Heart left ventricle (tissue), 13 donors: ENCODE results near the gene TCF7L2.

Source experiments
- POLR2A ChIP-seq, 2 donors: fragments of 450-650 bp; IDR thresholded peaks; one replicate each; pipeline ENCODE4 v1.6.1; 2017; ENCODE audit warnings: antibody characterized with exemption in 2 of 2, mild to moderate bottlenecking in 2 of 2, moderate library complexity in 2 of 2
- TF ChIP-seq, protein P1 (sequence below), 12 donors: fragments of 200-600 bp; sonication (generic) in 4 of 12; IDR thresholded peaks; one replicate each; pipeline versions ENCODE4 v1.5.0 to v1.8.0; 2018 to 2022; ENCODE audit warnings: antibody characterized with exemption in 12 of 12, mild to moderate bottlenecking in 5 of 12
- donor health status: ischemic (EF 13 %, LVEDD 7.1; RV severe dilation, severe dysfunction).
- donor health status: DM: no; HTN: yes; CAD: no.
- donor health status: DM: no; HTN: no; CAD: no.
- donor health status: ischemic (EF 25% LVEDD 6.9; RV normal size, moderate dysfunction).
- donor health status: ischemic (EF 25% LVEDD 5.7; RV mildly dilated, moderate dysfunction).
- donor health status: ischemic (EF 35%, LVEDD 5.7; RV mildly dilated, moderate dysfunction).
- donor health status: nonischemic (EF 11% LVEDD 7.7; RV severe dilation, severe dysfunction).
- donor health status: DM: yes; HTN: yes; CAD: no.
- donor health status: PGD.
- donor health status: ischemic (EF 29% LVEDD 5.4; RV normal size, mild dysfunction).
- donor health status: nonischemic (EF 23%, LVEDD 6.1; RV moderate dilation, normal function).

DNA sequence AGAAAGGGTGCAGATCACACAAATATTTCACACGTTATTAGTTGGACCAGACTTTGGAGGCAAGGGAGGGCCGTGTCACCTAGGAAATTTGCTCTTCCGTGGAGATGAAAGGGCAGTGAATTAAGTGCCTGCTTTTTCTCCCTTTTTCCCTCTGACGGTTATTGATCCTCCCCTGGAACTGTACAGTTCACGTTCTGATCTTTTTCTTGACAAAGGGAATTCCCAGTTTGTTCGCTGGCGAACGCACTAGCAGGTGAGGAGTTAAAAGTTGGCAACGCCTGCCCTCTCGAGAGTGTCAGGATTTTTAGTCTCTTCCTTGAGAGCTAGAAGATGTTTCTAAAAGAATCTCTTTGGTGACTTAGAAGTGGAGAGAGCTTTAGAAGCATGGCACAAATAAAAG lies 111.5 kb downstream of the TCF7L2 start:
- TF ChIP-seq, protein P1, sequence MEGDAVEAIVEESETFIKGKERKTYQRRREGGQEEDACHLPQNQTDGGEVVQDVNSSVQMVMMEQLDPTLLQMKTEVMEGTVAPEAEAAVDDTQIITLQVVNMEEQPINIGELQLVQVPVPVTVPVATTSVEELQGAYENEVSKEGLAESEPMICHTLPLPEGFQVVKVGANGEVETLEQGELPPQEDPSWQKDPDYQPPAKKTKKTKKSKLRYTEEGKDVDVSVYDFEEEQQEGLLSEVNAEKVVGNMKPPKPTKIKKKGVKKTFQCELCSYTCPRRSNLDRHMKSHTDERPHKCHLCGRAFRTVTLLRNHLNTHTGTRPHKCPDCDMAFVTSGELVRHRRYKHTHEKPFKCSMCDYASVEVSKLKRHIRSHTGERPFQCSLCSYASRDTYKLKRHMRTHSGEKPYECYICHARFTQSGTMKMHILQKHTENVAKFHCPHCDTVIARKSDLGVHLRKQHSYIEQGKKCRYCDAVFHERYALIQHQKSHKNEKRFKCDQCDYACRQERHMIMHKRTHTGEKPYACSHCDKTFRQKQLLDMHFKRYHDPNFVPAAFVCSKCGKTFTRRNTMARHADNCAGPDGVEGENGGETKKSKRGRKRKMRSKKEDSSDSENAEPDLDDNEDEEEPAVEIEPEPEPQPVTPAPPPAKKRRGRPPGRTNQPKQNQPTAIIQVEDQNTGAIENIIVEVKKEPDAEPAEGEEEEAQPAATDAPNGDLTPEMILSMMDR (IDR thresholded peaks at IDR 0.05): no peak
- no peak for TF ChIP-seq POLR2A (IDR thresholded peaks at IDR 0.05)
